ENCODE data around the gene PPP2R2B. TPM values are rescaled to one million over a fixed set of nuclear protein-coding genes. Genes with fewer than 3 reads are reported as not detected.

PPP2R2B gene
- polyA plus RNA-seq, 3 donors = 0.08 TPM; not detected in 2

GRCh38 chr5:146632620-146633322 is 245.8 kb downstream of the PPP2R2B start:
- no peaks in the 10 kb centered on the region for H3K36me3 ChIP-seq (replicated peaks in 1 of 2; ENCODE audit: control insufficient read depth in 1 of 2, insufficient read depth in 2 of 2, low read length in 2 of 2)
- H3K9me3 Mint-ChIP-seq = peaks cover 0 to 2% (median 0%) of the 10 kb centered on the region in 7 donors
- H3K4me3 Mint-ChIP-seq = no peak overlapping the region

GRCh38 chr5:146630472-146630871 is 248.1 kb downstream of the PPP2R2B start:
- H2AFZ ChIP-seq (ENCODE audit: insufficient read depth, low read depth, low read length, poor library complexity, severe bottlenecking) = no peak overlapping the region
- H3K36me3 Mint-ChIP-seq = no peaks in the 10 kb centered on the region
- no peak overlapping the region for H3K4me2 ChIP-seq (replicated peaks; ENCODE audit: extremely low read depth, low read length, poor library complexity, severe bottlenecking)
- H3K27me3 ChIP-seq (ENCODE audit: control insufficient read depth in 2 of 2, insufficient read depth in 2 of 2, low read length in 2 of 2) = no peaks in the 10 kb centered on the region
- H3K27ac Mint-ChIP-seq = no peak overlapping the region
- H3K27me3 Mint-ChIP-seq (ENCODE audit: low read depth in 3 of 3) = peaks cover 1 to 3% (median 2%) of the 10 kb centered on the region in 3 donors
- H3K27ac ChIP-seq (ENCODE audit: low read depth in 1 of 2, low read length in 2 of 2) = no peak overlapping the region
- no peak overlapping the region for H3K4me3 ChIP-seq (replicated peaks in 1 of 3; ENCODE audit: low read depth in 2 of 3, low read length in 3 of 3)
- no peak for DNase-seq
- no peaks in the 10 kb centered on the region for H3K4me1 Mint-ChIP-seq
- no peaks in the 10 kb centered on the region for H3K36me3 ChIP-seq (replicated peaks in 1 of 2; ENCODE audit: control insufficient read depth in 1 of 2, insufficient read depth in 2 of 2, low read length in 2 of 2)
- intact Hi-C loops (cut with micrococcal nuclease) = no loop called here
- H4K20me1 ChIP-seq (ENCODE audit: insufficient read depth, low read length) = no peaks in the 10 kb centered on the region
- H3K9ac ChIP-seq (ENCODE audit: insufficient read depth, low read length, poor library complexity, severe bottlenecking) = no peak overlapping the region
- H3K9me3 Mint-ChIP-seq = peaks cover 0 to 2% (median 0%) of the 10 kb centered on the region in 7 donors
- H3K79me2 ChIP-seq (ENCODE audit: insufficient read depth, low read length) = no peaks in the 10 kb centered on the region
- no peak for TF ChIP-seq CTCF (IDR thresholded peaks at IDR 0.05)
- H3K9me3 ChIP-seq (replicated peaks in 1 of 2; ENCODE audit: control insufficient read depth in 1 of 2, insufficient read depth in 1 of 2, low read length in 2 of 2) = no peaks in the 10 kb centered on the region
- no peaks in the 10 kb centered on the region for H3K4me1 ChIP-seq (ENCODE audit: control insufficient read depth in 1 of 2, insufficient read depth in 2 of 2, low read length in 2 of 2)
- no peak overlapping the region for H3K4me3 Mint-ChIP-seq
- no CpG with 5 or more reads among the region's 3 CpGs for WGBS (ENCODE audit: insufficient coverage)

More at GRCh38 chr5:146632620-146633322, 245.8 kb downstream of the PPP2R2B start:
- Mint-ChIP-seq H3K36me3 (no peaks in the 10 kb centered on the region), H3K27ac (no peak overlapping the region), H3K4me1 (no peaks in the 10 kb centered on the region), H3K27me3 (ENCODE audit: low read depth in 3 of 3) (peaks cover 0 to 1% (median 1%) of the 10 kb centered on the region in 3 donors)
- no peak overlapping the region for H3K9ac ChIP-seq (ENCODE audit: insufficient read depth, low read length, poor library complexity, severe bottlenecking)
- H2AFZ ChIP-seq (ENCODE audit: insufficient read depth, low read depth, low read length, poor library complexity, severe bottlenecking) = no peak overlapping the region
- H3K9me3 ChIP-seq (replicated peaks in 1 of 2; ENCODE audit: control insufficient read depth in 1 of 2, insufficient read depth in 1 of 2, low read length in 2 of 2) = no peaks in the 10 kb centered on the region
- no peak for DNase-seq
- TF ChIP-seq CTCF (IDR thresholded peaks at IDR 0.05) = no peak
- no peaks in the 10 kb centered on the region for H4K20me1 ChIP-seq (ENCODE audit: insufficient read depth, low read length)
- no peak overlapping the region for H3K4me3 ChIP-seq (replicated peaks in 1 of 3; ENCODE audit: low read depth in 2 of 3, low read length in 3 of 3)
- WGBS (ENCODE audit: insufficient coverage) = 100% methylated on average over 2 of the region's 8 CpGs
- intact Hi-C loops (cut with micrococcal nuclease) = no loop called here
- H3K27me3 ChIP-seq (ENCODE audit: control insufficient read depth in 2 of 2, insufficient read depth in 2 of 2, low read length in 2 of 2) = no peaks in the 10 kb centered on the region
- H3K79me2 ChIP-seq (ENCODE audit: insufficient read depth, low read length) = no peaks in the 10 kb centered on the region
- H3K4me2 ChIP-seq (replicated peaks; ENCODE audit: extremely low read depth, low read length, poor library complexity, severe bottlenecking) = no peak overlapping the region
- no peak overlapping the region for H3K27ac ChIP-seq (ENCODE audit: low read depth in 1 of 2, low read length in 2 of 2)
- no peaks in the 10 kb centered on the region for H3K4me1 ChIP-seq (ENCODE audit: control insufficient read depth in 1 of 2, insufficient read depth in 2 of 2, low read length in 2 of 2)
